Limb (tissue), 2 donors: ENCODE data around the gene FBXW9.
"Not testable (repeated sequence)": the region's sequence is repeated elsewhere in the genome, so short reads cannot be mapped to it uniquely, and the experiment has no call there.

ENCODE experiments used
- DNase-seq, 2 donors: peaks; one replicate each; pipeline ENCODE4 v3.0.0-alpha.2; 2016; ENCODE audit errors: extremely low spot score in 2 of 2

Gene FBXW9

DNA sequence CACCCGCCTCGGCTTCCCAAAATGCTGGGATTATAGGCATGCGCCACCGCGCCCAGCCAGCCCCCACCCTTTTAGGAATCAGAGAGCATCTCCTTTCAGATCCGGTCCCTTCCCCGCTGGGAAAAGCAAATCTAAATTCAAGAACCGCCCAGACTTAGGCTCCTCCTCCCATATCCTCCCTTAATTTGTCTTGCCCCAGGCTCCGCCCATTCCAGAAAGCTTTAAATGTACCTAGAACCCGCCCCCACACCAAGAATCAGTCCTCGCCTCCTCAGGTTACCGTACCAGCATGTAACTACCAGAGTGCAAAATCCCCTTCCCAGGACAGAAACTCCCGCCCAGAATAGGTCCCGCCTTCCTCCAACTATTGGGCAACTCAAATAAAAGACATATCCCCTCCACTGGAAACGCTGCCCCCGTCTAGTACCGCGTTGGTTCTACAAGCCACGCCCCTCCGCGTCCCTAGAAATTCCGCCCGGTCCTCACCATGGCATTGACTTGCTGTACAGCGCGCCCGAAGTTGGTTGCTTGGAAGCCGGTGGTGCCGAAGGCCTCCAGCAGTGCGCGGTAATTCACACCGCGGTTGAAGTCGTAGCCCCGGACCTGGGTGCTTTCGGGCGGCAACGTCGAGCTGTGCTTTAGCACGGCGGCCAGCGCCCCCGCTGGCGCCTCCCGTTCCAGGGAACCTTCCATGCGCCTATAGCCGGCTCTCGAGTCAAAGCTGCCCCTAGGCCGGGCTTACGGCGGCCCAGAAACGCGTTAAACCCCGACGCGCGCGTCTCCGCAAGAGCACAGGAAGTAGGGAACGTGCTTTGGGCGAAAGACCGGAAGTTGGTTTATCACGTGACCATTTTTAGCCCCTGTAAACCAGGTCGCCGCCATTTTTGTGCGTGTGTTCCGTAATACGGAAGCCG, 15.1 kb downstream of the FBXW9 start, which contains the start of gene DHPS:
Gene DHPS, minus strand, starts transcription at position 807 of the 914 bp plus-strand sequence. Its CDS starts 114 bp downstream, at position 693.
- DNase-seq = peak; percentile 88 to 96

DNA sequence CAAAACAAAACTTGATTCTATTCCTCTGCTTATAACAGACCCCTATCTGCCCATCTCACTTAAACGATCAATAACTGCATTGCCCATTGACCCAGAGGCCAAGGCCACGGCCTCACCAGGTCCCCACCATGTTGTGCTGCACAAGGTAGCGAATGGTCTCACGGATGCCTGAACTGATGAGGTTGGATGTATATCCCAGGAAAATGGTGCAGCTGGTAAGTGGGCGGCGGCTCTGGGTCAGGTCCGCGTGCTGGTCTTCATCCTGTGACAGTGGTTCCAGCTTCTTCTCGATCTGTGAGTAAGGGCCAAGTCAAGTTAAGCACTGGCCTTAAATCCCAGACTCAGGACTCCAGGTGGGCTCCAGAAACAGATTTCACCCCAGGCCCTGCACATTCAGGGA, 16.4 kb downstream of the FBXW9 start:
- DNase-seq = no peak

DNA sequence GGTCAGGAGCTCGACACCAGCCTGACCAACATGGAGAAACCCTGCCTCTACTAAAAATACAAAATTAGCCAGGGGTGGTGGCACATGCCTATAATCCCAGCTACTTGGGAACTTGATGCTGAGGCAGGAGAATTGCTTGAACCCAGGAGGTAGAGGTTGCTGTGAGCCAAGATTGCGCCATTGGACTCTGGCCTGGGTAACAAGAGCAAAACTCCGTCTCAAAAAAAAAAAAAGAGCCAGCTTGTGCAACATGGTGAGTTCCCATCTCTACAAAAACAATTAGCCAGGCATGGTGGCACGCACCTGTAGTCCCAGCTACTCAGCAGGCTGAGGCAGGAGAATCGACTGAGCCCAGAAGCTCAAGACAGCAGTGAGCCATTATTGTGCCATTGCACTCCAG, 18.4 kb downstream of the FBXW9 start:
- not testable (repeated sequence) for DNase-seq

DNA sequence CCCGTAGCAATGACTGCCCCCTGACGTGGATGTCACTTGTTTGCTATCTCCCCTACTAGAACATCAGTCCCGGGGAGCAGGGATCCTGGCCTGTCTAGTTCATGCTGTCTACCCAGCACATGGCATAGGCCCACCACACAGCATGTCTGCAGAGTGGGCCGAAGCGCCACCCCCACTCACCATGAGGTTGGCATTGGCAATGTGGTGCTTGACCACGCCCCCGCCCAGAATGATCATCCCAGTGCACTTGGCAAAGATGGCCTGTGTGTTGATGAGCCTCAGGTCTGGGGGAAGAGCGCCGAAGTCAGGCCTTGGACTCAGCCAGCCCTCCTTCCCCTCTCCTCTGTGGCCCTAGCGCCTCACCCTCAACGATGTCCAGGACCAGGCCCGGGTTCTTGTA, 19.5 kb downstream of the FBXW9 start:
- DNase-seq = no peak

DNA sequence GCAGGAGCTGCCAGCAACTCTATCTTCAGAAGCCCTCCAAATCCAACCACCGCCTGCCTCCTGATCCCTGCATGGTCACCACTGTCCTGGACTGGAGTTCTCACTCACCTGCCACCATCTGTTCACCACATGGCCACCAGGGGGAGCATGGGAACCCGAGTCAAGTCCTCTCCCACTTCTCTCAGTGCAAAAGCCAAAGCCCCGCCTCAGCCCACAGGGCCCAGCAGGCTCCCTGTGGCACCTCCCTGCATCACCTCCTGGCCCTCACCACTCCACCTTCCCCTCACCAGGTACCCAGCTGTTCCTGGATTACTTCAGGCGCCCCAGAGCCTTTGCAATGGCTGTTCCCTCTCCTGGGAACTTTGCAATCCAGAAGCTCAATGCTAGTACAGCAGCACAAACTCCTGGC, 20.0 kb downstream of the FBXW9 start:
- DNase-seq = peak; percentile 42 to 89

DNA sequence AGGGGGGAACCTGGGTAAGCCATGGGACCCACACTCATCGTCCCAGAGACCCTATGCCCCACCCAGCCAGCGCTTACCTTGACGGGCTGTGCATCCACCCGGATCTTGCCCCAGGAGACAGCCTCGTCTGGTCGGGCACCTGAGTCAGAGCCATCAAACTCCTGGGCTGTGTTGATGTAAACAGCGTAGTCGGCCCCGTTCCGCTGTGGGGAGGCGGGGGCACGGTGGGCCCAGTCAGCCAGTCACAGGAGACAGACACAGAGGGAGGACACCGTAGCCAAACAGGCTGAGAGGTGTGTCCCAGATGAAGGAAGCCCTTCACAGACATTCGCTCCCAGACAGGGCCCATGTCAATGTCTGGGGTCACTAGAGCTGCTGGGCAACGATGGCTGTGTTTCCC, 20.5 kb downstream of the FBXW9 start:
- DNase-seq = peak in 1 of 2 donors; percentile 24

DNA sequence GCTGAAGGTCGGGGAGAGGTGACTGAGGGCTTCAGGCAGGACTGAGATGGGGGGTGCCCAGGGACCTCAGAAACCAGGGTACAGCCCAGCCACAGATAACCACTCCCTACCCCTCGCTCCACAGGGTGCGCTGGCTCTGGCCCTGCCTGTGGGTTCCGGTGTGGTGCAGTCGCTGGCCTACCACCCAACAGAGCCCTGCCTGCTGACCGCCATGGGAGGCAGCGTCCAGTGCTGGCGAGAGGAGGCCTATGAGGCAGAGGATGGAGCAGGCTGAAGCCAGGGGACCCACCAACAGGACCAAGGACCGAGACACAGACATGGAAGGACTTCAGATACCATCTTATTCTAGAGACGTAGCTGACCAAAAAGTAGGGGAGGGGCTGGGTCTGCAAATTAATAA, 21.0 kb downstream of the FBXW9 start:
- DNase-seq = no peak

DNA sequence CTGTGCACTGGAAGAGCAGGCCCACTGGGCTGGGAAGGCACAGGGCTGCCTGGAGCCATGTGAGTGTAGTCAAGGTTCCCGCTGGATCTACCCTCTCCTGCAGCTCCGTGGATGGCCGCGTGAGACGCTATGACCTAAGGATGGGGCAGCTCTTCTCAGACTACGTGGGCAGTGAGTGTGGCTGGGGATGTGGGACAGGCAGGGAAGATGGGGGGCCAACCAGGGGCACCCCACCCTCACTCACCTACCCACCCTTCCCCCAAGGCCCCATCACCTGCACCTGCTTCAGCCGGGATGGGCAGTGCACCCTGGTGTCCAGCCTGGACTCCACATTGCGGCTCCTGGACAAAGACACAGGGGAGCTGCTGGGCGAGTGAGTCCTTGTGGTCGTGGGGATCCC, 23.7 kb downstream of the FBXW9 start:
- peak in 1 of 2 donors; percentile 29 for DNase-seq

DNA sequence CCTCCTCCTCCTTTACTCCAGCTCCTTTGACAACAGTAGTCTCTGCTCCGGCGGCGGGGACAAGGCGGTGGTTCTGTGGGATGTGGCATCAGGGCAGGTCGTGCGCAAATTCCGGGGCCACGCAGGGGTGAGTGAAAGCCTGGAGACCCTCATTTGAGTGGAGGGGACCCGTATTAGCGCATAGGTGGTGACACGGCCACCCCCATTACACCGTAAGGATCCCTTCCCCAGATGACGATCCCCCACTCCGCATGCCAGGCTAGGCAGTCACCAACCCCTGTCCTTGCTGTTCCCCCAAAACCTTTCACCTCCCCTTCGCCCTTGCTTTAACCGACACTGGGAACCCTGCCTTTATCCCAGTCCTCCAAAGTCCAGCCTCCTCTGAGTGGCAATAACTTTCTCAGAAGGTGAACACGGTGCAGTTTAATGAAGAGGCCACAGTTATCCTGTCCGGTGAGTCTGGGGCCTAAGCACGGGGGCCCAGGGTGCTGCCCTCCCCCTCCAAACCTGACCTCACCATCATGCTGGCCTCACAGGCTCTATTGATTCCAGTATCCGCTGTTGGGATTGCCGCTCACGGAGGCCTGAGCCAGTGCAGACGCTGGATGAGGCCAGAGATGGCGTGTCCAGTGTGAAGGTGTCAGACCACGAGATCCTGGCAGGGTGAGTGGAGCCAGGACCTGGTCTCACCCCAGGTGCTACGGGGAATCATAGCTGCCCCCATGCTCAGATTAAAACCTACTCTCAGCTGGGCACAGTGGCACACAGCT, 26.1 kb downstream of the FBXW9 start:
- DNase-seq = peak in 1 of 2 donors; percentile 27

DNA sequence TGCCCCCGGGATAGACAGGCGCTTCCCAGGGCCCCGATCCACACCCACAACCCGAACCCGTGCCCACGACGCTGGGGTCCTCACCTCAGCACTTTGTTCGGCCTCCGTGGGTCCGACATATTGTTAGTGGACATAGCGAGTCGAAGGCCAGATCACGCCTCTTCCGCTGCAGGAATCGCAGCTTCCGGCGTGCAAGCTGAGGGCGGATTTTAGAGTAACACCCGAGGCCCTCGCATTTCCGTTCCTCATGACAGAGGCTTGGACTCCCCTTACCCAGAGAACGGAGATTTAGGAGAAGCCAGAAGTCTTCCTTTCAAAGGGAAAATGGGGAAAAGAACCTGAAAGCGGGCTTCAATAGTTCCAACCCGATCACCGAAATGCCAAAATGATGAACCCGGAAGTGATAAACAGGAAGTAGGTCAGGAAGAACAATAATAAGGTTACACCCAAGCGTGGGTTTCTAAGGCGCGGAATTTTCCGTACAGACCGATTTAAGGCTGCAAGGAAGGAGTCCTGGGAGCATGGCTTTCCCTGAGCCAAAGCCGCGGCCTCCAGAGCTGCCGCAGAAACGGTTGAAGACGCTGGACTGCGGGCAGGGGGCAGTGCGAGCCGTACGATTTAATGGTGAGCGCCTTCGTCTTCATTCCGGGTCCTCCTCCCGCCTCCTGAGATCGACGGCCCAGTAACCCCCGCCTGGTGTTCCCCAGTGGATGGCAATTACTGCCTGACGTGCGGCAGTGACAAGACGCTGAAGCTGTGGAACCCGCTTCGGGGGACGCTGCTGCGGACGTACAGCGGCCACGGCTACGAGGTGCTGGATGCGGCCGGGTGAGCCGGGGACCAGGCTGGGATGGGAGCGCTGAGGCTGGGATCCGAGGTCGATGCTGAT, 26.9 kb downstream of the FBXW9 start:
- DNase-seq = peak; percentile 84 to 88

DNA sequence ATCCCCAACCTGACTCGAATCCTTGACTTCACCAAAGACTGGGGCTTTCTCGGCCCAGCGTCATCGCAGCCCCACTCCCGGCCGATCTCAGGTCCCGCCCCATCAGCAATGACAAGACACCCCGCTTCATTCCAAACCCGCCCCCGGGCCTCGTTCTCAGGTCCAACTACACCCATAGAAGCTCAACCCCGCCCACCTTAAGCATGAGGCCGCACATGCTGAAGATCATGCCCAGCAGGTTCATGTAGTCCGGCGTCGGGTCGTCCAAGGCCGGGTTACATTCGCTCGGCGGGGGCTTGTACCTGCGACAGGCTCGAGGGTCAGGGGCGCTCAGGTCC, 27.5 kb downstream of the FBXW9 start:
- no peak for DNase-seq

DNA sequence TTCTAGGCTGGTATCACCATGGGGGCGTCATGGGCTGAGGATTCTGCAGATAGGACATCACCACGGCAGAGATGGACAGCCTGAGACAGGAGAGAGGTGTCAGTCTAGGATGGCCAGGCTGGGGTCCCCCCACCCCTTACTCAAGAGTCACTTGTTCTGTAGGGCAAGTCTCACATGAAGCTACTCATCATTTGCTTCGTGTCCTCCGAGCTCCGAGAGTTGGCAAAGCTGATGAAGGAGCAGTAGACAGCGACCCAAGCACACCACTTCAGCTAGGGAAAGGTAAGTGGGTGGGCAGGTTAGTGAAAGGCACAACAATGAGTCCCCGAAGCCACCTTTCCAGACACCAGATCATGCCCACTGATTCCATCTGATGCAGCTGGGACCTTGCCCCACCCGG, 28.1 kb downstream of the FBXW9 start:
- peak in 1 of 2 donors; percentile 24 for DNase-seq

DNA sequence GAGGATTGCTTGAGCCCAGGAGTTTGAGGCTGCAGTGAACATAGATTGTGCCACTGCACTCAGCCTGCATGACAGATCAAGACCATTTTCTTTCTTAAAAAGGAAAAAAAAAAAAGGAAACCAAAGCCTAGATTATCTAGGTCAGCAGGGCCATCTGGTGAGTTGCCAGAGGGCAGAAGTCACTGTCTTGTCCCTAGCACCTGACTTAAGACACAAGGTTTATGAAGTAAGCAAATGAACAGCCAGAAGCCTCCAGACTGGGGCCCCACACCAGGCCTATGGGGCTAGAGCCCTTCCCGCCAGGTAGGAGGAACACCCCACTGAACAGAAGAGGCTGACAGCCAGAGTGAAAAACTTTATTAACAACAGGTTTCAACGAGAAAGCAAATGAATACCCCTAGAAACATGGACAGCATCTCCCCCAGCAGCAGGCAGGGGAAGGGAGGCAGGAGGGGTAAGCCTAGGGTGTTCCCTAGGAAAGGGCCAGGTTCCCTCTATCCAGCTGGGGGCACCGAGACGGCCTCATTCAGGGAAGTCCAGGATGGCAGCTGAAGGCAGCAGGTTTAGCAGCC, 28.6 kb downstream of the FBXW9 start:
- no peak for DNase-seq

DNA sequence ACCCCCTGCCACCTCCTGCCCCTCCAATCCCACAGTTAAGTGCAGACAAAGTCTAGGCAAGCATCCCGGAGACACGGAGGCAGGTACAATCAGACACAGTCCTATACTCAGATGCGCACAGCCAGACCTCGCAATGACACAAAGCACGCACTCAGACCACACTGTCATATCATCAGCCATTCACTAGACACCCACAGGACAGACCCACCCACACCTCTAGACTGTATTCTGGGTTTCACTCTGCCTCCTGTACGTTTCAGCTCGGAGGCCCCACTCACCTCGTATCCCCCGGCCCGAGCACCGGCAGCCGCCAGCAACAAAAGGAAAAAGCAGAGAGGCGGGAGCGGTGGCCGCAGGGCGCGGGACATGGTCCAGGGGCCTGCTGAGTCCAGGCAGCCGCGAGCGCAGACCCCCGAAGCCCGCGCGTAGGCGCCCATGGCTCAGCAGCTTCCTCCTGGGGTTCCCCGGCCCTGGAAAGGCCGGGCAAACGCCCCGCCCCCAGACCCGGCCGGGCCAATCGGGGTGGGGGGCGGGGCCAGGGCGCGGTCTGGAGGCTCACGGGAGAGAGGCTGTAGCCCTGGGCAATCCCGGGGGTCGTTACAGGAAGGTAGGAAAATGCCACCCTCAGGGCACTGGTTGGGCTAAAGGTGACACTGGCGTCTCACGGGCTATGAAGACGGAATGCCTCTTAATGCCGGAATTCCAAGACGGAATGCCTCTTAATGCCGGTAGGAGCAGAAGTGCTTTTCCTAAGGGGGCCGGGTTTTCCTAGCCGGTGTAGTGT, 30.0 kb downstream of the FBXW9 start, which contains the start of the genes MAN2B1 and WDR83:
Gene MAN2B1, minus strand, starts transcription at position 478 of the 784 bp plus-strand sequence. Its CDS starts 41 bp downstream, at position 437.
Gene WDR83, plus strand, starts transcription at position 543 of the 784 bp plus-strand sequence. CDS start 2,984 bp downstream, outside the sequence.
- peak; percentile 75 to 90 for DNase-seq

DNA sequence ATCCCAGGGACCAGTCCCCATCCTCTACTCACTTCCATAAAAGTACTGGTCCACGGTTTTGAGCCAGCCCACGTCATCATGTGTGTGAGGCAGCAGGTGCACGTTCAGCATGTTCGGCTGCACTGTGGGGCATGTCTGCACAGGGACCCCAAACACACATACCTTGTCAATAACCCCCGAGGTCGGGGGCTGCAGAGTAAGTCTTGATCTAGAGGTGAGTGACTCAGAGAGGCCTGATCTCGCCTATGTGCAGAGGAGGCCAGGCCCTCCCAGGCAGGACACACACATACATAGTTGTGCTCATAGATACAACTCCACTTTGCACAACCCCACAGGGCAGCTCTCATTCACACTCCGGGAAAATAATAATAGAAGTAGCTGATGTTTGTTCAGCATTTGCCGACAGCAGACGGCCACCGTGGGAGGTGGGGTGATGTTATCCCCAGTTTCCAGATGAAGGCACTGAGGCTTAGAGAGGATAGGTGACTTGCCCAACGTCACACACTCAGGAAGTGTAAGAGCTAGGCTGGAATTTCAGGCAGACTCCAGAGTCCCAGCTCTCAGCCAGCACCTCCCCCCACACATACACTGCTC, 30.7 kb downstream of the FBXW9 start:
- peak in 1 of 2 donors; percentile 26 for DNase-seq

DNA sequence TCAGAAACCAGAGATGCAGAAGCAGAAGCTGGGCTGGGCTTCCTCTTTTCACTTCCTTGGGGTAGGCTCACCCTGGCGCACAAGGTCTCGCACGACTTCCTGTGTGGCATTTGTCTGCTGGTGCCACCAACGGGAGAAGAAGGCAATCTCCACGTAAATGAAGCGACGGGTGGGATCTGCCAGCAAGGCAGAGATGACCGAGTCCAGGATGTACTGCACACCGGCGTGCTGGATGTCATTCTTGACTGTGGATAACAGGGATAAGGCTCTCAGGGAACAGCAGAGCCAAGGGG, 31.2 kb downstream of the FBXW9 start:
- peak in 1 of 2 donors; percentile 26 for DNase-seq

DNA sequence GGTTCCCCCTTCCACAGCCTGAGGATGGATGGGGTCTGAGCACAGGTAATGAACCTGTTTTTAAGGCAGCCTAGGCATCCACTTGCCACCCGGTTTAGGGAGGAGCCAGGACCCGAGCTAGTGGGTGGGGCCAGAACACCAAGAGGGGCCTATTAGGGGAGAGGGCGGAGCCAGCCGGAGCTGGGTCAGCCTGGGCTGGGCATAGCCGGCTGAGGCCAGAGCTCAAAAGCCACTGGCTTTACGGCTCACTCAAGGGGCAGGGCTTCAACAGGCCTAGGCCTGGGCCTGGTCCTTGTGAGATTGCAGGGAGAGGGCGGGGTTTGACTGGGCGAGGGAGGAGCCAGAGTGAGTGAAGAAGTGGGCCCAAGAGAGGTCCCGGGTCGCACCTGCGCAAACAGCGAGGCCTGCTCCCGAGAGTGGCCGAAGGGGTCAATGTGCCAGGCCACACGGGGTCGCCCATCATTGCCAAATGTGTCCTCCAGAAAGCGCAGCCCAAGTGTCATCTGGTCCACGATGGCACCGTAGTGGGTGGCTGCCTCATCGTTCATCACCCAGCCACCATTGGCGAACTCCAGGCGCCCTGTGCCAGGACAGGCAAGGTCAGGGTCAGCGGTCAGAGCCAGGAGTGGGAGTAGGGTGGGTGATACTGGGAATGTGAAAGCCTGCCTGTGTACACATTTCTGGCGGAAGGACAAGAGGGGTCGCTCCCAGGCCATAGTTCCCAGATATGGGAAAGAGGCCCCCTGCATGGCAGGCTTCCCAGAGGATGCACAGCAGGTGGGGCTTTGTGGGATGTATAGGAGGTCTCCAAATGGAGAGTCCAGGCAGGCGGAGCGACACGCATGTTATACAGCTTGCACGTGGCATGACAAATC, 31.8 kb downstream of the FBXW9 start:
- no peak for DNase-seq

DNA sequence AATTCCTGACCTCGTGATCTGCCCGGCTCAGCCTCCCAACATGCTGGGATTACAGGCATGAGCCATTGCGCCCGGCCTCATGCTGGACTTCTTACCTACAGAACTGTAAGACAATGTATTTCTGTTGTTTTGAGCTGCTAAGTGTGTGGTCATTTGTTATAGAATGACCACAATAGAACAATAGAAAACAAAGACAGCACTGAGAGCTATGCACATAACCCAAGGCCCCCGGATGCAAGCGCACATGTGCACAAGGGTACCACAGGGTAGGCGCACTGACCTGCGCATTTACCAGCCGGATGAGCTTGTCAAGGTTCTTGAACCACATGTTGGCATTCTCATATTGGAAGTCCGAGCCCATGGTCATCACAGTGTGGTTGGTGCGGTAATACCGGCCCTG, 35.5 kb downstream of the FBXW9 start:
- DNase-seq = no peak

DNA sequence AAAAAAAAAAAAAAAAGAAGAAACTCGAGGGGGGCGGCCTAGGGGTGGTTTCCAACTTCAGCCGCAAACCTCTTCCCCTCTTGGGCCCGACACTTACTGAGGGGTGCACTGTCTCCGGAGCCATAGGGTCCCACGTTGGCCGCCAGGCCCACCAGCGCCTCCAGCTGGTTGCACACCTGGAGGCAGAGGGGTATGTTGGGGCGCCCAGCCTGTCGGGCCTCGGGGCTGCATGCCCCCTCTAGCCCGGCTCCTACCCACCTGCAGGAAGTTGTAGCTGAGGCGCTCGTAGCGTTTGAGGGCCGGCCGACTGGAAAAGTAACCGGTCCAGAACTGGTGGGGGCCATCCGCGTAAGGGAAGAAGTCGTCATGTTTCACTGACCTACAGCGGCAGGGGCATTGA, 38.5 kb downstream of the FBXW9 start:
- no peak for DNase-seq
